ENCODE data around the gene KIF4B.
"Not testable (repeated sequence)": the region's sequence is repeated elsewhere in the genome, so short reads cannot be mapped to it uniquely, and the experiment has no call there.

Gene KIF4B, protein sequence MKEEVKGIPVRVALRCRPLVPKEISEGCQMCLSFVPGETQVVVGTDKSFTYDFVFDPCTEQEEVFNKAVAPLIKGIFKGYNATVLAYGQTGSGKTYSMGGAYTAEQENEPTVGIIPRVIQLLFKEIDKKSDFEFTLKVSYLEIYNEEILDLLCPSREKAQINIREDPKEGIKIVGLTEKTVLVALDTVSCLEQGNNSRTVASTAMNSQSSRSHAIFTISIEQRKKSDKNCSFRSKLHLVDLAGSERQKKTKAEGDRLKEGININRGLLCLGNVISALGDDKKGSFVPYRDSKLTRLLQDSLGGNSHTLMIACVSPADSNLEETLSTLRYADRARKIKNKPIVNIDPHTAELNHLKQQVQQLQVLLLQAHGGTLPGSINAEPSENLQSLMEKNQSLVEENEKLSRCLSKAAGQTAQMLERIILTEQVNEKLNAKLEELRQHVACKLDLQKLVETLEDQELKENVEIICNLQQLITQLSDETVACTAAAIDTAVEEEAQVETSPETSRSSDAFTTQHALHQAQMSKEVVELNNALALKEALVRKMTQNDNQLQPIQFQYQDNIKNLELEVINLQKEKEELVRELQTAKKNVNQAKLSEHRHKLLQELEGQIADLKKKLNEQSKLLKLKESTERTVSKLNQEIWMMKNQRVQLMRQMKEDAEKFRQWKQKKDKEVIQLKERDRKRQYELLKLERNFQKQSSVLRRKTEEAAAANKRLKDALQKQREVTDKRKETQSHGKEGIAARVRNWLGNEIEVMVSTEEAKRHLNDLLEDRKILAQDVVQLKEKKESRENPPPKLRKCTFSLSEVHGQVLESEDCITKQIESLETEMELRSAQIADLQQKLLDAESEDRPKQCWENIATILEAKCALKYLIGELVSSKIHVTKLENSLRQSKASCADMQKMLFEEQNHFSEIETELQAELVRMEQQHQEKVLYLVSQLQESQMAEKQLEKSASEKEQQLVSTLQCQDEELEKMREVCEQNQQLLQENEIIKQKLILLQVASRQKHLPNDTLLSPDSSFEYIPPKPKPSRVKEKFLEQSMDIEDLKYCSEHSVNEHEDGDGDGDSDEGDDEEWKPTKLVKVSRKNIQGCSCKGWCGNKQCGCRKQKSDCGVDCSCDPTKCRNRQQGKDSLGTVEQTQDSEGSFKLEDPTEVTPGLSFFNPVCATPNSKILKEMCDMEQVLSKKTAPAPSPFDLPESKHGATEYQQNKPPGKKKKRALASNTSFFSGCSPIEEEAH

DNA sequence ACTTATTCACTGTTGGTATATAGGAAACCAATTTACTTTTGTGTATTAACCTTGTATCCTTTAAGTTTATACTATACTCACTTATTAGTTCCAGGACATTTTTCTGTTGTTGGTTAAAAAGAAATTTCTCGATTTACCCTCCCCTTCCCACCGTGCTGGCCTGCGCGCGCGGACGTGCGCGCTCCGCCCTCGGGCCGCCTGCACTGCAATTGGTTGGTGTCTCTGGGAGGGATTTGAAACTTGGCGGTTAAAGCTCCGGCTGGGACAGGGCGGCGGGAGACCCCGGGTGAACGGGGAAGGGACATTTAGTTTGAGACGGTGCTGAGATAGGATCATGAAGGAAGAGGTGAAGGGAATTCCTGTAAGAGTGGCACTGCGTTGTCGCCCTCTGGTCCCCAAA, at the start of gene KIF4B:
Gene KIF4B (plus strand): TSS at position 230 of the 400 bp plus-strand sequence. CDS start 105 bp downstream, at position 335.
- no peak for DNase-seq (ENCODE audit: low spot score)

DNA sequence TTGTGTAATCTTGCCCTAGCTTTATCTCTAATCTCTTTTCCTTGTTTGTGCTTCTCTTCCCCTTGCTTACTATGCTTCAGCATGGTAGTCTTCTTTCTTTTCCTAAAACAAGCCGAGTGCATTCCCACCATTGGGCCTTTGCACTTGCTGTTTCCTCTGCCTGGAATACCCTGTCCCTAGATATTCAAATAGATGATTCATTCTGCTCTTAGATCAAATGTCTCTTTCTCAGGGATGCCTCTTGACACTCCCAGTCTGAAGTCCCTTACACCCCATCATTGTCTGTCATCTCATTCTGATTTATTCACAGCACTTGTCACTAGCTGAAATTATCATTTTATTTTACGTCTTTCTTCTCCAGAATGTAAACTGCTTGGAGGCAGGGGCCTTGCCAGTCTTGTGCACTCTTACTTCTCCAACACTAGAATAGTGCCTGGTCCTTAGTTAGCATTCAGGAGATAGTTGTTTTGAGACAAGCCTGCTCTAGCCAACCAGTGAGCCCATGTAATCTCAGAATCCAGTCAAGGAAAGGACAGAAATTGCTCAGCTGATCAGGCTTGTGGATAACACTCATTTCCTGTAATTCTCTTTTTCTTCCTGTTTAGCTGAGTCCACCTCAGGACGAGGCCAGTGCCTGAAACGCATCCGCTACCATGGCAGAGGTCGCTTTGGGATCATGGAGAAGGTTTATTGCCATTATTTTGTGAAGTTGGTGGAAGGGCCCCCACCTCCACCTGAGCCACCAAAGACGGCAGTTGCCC, 47.3 kb upstream of the KIF4B start:
- DNase-seq (ENCODE audit: low spot score) = no peak

DNA sequence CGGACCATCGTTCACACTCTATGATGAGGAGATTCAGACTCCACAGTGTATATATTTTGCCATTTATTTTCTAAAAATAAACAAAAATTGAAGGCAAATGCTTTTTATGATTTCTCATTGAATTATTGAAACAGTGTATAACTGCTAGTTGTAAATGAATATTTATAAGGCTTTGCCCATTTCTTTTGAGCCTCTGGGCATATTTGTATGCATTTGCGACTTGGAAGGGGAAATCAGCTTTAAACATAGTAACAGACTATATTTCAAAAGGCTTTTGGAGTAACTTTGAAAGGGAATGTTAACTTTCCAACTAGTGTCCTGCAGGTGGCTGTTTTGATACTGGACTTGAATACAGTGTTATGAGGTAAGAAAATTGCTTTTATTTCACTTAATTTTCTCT, 46.7 kb upstream of the KIF4B start:
- no peak for DNase-seq (ENCODE audit: low spot score)

DNA sequence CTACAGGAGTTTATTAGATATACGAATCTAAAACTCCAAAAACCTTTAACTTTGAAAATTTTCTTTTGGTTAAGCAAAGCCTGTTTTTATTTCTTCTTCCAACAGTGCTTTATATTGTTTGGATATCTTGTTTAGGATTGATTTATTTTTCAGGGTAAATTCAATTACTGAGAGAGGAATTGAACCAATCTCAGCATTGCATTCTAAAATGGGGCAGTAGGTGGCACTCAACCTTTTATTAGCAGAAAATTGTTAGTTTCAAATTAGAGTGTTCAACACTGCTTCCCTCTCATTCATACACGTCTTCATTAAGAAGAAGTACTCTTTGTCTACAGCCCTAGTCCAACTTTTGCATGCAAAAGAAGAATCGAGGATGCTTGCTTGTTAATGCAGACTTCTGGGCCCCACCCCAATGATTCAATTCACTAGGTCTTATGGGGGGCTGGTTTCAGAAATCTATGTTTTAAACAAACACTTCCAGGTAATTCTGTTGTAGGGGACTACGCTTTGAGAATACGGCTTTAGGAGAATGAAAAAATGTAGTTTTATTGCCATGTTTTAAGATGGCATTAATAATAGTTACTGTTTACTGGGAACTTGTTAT, 46.0 kb upstream of the KIF4B start:
- DNase-seq (ENCODE audit: low spot score) = peak; percentile 21

DNA sequence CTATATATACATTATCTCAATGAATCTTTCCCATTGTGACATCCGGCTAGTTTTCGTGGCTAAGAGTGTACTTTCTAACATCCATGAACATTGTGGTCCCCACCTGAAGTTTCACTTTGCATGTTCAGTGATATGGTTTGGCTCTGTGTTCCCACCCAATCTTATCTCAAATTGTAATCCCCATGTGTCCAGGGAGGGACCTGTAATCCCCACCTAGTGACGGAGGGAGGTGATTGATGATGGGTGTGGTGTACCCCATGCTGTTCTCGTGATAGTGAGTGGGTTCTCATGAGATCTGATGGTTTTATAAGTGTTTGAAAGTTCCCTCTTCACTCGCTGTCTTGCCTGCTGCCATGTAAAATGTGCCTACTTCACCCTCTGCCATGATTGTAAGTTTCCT, 44.6 kb upstream of the KIF4B start:
- DNase-seq (ENCODE audit: low spot score) = no peak

DNA sequence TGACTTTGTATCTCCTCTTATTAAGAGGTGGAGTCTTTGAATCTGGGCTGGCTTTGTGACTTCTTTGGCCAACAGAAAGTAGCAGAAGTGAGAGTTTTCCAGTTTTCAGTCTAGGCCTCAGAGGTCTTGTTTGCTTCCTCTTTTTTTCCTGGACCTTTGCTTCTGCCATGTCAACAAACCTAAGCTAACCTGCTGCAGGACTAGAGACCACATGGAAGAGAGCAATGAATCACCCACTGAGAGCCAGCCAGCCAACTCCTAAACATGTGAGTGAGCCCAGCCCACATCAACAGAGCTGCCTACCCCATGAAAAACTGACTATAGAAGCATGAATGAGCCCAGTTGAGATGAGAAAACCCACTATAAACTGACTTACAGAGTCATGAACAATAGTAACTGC, 42.8 kb upstream of the KIF4B start:
- DNase-seq (ENCODE audit: low spot score) = peak; percentile 35

DNA sequence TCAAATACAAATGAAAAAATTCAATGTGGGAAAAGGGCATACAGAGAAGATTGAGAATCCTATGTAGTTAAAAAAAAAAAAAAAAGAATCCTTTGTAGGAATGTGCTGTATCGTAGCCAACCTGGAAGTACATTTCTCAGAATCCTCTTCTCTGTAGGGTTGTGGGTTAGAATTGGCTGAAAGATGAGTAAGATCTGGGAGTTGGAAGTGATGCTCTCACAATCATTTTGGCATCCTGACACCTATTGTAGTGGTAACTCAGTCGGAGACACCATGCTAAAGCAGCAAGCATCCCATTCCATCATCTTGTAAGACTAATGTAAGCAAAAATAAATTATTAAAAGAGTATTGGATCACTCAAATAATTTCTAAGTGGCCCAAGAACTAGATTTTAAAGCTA, 42.1 kb upstream of the KIF4B start:
- peak; percentile 31 for DNase-seq (ENCODE audit: low spot score)

DNA sequence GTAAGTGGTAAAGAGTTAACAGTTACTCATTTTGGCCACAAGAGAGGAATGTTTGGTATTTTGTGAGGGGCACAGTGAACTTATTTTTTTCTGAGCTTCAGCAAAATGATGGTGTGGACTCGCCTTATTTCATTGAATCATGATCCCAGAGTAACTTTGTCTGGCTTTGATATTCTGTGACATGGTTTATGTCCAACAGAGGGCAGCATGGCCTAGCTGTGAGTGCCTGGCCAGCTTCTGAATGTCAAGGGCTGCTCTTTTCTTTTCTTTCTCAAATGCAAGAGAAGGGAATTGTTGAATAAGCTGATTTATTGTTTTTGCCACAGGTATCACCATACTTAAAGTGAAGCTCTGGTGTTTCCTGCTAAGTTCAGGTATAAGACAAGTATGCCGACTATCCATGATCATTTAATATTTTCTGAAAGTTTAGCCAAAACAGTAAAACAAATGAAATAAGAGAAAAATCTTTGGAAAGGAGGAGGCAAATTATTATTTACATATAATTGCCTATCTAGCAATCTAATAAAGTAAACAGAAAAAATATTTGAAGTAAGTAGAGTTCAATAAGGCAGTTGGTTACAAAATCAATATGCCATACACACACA, 41.0 kb upstream of the KIF4B start:
- peak; percentile 54 for DNase-seq (ENCODE audit: low spot score)

DNA sequence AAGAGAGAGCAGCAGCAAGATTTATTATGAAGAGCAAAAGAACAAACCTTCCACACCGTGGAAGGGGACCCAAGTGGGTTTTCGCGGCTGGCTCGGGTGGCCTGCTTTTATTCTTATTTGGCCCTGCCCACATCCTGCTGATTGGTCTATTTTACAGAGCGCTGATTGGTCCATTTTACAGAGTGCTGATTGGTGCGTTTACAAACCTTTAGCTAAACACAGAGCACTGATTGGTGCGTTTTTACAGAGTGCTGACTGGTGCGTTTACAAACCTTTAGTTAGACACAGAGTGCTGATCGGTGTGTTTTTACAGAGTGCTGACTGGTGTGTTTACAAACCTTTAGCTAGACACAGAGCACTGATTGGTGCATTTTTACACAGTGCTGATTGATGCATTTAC, 37.5 kb upstream of the KIF4B start:
- not testable (repeated sequence) for DNase-seq (ENCODE audit: low spot score)

DNA sequence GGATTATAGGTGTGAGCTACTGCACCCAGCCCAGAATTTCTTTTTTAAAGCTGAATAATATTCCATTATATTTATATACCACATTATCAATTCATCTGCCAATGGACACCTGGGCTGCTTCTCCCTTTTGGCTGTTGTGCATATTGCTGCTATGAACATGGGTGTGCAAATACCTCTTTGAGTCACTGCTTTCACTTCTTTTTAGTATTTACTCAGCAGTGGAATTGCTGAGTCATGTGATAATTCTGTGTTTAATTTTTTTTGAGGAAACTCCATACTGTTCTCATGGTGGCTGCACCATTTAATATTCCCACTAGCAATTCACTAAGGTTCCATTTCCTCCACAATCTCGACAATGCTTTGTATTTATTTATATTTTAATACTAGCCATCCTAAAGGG, 36.1 kb upstream of the KIF4B start:
- DNase-seq (ENCODE audit: low spot score) = no peak

DNA sequence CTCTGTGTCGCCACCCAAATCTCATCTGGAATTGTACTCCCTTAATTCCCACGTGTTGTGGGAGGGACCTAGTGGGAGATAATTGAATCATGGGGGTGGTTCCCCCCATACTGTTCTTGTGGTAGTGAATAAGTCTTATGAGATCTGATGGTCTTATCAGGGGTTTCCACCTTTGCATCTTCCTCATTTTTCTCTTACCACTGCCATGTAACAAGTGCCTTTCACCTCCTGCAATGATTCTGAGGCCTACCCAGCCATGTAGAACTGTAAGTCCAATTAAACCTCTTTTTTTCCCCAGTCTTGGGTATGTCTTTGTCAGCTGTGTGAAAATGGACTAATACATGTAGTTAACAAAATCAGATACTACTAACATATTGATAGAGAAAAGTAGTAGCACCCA, 35.3 kb upstream of the KIF4B start:
- not testable (repeated sequence) for DNase-seq (ENCODE audit: low spot score)

DNA sequence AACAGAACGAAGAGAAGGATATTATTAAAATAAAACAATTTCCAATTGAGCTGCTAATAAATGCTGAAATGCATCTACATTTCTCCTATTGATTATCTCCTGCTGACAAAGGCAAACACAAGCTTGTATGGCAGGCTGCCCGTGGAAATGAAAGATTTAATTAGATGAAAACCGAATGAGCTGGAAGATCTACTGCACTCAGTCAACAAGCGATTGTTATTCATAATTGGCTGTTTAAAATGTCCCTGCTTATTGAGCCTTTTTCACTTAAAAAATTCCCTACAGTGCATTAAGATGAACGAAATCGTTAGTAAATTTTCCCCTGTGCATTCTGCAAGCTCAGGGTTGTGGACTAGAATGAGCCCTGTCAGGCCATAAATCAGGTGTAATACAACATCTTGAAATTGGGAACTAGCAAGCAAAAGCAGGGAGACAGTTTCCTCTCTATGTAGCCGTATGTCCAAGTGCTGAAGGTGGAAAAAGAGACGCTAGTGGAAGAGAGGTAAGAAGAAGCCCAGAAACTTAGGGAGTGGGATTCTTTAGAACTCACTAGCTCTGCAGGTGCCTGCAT, 28.5 kb upstream of the KIF4B start:
- no peak for DNase-seq (ENCODE audit: low spot score)

DNA sequence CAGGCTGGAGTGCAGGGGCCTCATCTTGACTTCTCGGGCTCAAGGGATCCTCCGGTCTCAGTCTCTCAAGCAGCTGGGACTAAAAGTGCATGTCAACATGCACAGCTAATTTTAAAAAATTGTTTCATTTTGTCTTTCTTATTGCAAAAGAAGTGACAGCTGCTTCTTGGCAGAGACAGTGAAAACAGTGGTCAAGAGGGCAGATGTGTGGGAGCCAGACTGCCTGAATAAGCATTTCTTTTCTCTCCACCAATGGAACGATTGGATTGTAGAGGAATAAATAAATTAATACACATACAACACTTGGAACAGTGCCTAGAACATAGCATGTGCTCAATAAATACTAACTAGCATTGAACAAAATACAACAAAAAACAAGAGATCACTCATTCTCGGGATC, 27.4 kb upstream of the KIF4B start:
- DNase-seq (ENCODE audit: low spot score) = no peak

DNA sequence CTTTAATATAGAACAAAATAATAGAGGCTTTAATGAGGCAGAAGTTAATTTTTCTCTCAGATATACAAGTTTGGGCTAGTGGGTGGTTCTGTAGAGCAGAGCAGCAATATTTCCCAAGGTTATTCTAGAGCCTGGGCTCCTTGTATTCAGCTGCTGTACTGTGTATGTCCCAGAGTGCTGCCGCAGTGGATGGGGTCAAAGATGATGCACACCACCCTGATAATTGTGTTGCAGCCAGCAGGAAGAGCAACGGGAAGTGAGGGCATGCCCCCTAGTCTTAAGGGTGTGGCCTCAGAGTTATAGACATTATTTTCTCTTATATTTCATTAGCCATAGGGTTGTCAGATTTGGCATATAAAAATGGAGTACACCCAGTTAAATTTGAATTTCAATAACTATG, 23.9 kb upstream of the KIF4B start:
- no peak for DNase-seq (ENCODE audit: low spot score)

DNA sequence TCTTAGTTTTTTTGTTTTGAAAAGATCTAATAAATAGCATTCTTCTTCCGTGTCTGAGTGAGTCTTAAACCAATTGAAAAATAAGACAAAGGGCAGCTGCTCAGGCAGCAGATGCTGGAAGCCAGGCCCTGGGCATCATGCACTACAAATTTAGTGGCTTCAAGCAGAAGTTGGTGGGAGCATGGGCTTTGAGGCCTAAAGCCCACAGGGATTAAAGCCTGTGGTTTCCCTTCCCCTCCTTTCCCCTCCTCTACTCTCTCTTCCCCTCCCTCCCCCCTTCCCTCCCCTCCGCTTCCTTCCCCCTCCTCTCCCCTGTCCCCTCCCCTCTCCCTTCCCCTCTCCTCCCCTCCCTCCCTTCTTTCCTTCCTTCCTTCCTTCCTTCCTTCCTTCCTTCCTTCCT, 20.1 kb upstream of the KIF4B start:
- no peak for DNase-seq (ENCODE audit: low spot score)

DNA sequence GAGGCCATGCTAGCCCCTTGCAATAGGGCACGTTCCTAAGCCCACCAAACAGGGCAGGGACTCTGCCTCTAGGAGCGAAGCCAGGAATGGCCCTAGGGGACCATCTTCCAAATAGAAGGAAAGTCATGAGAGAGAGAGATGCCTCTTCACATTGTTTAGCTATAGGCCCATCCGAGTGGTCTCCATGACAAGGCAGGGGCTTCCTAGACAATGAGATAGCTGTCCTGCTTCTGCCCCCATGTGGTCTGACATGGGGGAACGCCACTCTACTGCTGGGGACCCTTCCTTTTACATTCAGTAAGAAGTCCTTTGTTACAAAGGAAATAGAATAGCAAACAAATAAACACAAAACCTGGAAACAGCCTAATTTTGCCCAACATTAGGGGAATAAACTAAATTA, 17.9 kb upstream of the KIF4B start:
- DNase-seq (ENCODE audit: low spot score) = no peak

DNA sequence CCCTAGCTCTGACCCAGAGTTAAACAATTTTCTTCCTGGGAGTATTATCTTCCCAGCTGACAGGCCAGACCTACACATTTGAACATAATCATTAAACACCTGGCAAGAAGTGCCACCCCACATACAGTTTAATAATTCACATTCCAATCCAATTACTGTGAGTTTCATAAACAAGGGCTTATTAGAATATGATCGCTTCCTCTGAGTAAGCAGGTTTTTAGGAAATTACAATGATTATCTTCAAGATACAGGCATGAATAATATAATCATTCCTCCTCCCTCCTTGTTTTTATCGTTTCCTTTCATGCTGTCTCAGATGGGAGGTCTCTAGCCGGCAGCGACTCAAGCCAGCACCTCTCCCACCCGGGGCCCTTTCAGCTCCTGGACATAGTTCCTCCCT, 15.8 kb upstream of the KIF4B start:
- DNase-seq (ENCODE audit: low spot score) = no peak

DNA sequence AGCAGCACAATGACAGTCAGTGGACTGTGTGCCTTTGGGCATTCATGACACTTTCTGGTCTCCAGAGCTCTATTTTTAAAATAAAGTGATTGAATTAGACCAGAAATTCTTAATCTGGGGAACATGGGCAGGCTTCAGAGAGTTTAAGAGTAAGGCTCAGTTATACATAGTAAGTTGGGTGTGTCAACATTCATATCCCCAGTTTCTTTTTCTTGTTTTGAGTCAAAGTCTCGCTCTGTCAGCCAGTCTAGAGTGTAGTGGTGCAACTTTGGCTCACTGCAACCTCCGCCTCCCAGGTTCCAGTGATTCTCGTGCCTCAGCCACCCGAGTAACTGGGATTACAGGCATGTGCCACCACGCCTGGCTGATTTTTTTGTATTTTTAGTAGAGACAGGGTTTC, 13.7 kb upstream of the KIF4B start:
- no peak for DNase-seq (ENCODE audit: low spot score)

DNA sequence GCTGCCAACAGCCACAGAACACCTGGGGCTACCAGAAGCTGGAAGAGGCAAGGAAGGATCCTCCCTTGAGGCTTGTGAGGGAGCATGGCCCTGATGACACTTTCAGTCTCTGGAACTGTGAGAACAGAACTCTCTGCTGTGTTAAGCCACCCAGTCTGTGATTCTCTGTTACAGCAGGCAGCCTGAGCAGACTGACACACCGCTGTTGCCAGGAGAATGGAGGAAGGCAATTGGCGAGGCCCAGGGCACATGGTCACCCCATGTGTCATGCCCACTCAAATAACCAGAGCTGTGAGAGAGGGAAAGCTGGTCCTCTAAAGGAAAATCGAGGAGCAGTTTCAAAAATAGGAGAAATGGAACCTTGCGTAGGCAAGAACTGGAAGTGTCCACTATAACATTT, 12.0 kb upstream of the KIF4B start:
- DNase-seq (ENCODE audit: low spot score) = no peak

DNA sequence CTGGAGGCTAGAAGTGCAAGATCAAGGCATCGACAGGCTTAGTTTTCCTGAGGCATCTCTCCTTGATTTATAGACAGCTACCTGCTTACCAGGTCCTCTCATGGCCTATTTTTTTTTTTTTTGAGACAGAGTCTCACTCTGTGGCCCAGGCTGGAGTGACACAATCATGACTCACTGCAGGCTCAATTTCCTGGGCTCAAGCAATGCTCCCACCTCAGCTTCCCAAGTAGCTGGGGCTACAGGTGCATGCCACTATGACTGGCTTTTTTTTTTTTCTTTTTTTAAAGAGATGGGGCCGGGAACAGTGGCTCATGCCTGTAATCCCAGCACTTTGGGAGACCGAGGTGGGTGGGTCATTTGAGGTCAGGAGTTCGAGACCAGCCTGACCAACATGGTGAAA, 10.8 kb upstream of the KIF4B start:
- not testable (repeated sequence) for DNase-seq (ENCODE audit: low spot score)

Data from AG20443 (cell line).